ENCODE measurements around the gene CTSL.
"Not testable (repeated sequence)": the region's sequence is repeated elsewhere in the genome, so short reads cannot be mapped to it uniquely, and the experiment has no call there.

The CTSL gene

DNA sequence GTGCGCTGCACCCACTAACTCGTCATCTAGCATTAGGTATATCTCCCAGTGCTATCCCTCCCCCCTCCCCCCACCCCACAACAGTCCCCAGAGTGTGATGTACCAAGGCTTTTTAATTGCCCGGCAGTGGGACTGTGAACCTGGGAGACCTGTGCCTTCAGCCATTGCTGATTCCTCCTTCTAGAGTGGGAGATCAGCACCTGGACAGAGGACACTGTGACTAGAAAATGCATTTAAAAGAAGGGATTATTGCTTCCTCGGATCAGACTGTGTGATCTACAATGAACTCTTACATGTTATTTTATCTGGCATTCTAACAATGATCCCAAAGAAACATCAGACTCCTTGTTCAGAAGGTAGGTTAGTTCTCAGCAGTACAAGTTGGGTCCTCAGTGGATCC lies 25.9 kb downstream of the CTSL start:
- in situ Hi-C loops (cut with MboI; ENCODE audit: low sequenced_read_pairs): no loop called here

DNA sequence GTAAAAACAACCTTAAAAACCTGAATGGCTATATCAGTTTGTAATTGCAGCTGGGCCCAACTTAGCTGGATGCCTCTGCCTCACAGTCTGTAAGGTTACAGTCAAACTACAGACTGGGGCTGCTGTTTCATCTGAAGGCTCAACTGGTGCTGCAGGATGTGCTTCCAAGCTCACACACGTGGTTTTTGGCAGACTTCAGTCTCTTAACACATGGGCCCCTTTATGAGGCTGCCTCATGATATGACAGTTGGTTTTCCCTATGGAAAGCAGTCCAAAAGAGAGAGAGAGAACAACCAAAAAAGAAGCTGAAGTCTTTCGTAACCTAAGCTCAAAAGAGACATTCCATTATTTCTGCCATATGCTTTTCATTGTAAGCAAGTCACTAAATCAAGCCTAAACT lies 27.4 kb downstream of the CTSL start:
- in situ Hi-C loops (cut with MboI; ENCODE audit: low sequenced_read_pairs): no loop called here

DNA sequence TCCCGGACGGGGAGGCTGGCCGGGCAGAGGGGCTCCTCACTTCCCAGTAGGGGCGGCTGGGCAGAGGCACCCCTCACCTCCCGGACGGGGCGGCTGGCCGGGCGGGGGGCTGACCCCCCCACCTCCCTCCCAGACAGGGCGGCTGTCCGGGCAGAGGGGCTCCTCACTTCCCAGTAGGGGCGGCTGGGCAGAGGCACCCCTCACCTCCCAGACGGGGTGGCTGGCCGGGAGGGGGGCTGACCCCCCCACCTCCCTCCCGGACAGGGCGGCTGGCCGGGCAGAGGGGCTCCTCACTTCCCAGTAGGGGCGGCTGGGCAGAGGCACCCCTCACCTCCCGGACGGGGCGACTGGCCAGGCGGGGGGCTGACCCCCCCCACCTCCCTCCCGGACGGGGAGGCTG lies 32.4 kb downstream of the CTSL start:
- in situ Hi-C loops (cut with MboI; ENCODE audit: low sequenced_read_pairs): not testable (repeated sequence)

DNA sequence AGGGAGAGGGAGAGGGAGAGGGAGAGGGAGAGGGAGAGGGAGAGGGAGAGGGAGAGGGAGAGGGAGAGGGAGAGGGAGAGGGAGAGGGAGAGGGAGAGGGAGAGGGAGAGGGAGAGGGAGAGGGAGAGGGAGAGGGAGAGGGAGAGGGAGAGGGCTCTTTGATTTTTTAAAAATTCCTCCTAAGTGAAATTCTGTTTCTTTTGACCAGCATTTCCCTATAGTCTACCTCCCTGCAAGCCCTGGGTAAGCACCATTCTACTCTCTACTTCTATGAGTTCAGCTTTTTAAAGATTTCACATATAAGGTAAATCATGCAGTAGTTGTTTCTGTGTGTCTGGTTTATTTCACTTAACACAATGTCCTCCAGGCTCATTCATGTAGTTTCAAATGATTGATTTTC lies 34.1 kb downstream of the CTSL start:
- in situ Hi-C loops (cut with MboI; ENCODE audit: low sequenced_read_pairs): not testable (repeated sequence)

DNA sequence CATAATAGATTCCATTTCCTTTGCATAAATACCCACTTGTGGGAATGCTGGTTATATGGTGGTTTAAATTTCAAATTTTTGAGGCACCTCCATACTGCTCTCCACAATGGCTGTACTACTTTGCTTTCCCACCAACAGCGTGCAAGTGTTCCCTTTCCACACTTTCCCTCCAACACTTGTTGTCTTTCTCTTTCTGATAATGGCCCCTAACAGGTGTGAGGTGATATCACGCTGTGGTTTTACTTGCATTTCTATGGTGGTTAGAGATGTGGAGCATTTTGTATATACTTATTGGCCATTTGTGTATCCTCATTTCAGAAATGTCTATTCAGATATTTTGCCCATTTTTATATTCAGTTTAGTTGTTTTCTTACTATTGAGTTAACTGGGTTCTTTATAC lies 34.6 kb downstream of the CTSL start:
- in situ Hi-C loops (cut with MboI; ENCODE audit: low sequenced_read_pairs): no loop called here

DNA sequence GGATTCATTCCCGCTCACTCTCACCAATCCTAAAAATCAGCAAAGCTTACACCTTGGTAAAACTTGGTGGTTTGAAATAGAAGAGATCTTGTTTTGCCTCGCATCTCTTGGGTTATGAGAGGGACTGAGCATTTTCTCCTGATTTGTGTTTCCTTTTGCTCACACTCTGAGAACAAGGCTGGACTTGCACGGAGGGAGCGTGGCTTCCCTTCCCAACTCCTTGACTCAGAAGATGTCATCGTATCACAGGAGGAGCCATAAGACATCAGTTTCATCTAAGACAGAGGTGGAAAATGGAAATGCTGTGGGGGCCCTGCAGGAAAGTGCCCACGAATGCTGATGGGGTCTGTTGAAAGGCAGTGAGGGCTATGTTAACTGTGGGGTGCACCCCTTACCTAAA lies 37.4 kb downstream of the CTSL start:
- in situ Hi-C loops (cut with MboI; ENCODE audit: low sequenced_read_pairs): no loop called here

DNA sequence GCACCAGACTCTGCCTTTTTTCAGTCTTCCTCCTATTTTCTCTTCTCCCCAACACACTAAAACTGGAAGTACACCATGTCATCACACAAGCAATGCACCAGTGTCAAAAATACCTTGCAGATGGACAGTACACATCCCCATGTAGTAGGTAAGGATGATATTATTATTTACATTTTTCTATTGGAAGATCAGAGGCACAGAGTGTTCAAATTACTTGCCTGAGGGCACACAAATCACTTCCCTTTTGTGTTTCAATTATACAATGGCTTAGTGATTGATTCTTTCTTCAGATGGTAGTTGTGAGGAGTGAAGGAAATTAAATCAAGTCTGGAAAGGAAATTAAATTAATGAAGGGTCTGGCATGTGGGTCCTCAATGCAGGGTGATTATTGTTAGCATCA lies 39.6 kb downstream of the CTSL start:
- in situ Hi-C loops (cut with MboI; ENCODE audit: low sequenced_read_pairs): no loop called here

DNA sequence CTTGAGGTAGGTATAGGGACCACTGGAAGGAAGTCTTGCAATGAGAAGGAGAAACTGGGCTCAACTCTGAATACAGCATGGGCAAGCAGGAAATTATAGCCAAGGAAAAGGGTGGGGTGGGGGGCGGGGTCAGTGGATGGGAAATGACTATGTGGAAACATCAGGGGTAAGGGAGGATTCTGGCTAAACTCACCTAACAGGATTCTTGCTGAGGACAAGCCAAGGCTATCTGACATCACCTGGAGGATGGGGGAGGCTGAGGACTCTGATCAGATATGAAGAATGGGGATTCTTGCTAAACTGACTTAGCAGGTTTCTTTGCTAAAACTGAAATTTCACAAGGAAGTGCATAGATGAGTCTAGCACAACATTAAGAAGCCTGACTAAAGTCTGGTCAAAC lies 40.8 kb downstream of the CTSL start:
- in situ Hi-C loops (cut with MboI; ENCODE audit: low sequenced_read_pairs): no loop called here

DNA sequence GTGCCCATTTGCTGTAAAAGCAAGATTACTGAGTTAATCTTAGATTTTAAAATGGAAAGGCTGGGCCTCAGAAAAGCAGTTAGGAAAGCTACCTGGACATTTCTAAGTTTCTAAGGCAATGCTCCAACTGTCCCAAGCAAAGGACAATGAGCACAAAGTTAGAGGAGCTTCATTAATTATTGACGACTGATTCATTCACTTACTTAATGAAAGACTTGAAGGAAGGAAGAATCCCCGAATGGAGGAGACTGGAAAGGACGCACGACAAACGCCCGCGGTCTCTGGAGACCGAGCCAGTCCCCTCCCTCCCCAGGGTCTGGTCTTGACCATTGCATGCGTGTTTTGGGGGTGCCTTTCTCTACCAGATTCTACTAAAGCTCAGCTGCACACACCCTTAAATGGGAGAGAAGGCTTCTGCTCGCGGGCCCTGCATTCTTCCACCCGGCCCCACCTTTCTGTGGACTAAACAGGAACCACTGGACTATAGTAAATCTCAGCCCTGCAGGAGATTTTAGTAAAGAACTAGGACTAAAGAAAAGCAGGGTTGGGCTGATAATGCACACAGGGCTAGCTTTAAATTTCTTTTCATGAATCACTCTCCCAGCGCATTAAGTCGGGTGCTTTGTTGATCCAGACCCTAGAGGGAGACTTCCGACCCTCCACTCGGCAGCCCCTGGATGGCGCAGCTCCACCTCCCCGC lies 44.8 kb downstream of the CTSL start:
- in situ Hi-C loops (cut with MboI; ENCODE audit: low sequenced_read_pairs): no loop called here

DNA sequence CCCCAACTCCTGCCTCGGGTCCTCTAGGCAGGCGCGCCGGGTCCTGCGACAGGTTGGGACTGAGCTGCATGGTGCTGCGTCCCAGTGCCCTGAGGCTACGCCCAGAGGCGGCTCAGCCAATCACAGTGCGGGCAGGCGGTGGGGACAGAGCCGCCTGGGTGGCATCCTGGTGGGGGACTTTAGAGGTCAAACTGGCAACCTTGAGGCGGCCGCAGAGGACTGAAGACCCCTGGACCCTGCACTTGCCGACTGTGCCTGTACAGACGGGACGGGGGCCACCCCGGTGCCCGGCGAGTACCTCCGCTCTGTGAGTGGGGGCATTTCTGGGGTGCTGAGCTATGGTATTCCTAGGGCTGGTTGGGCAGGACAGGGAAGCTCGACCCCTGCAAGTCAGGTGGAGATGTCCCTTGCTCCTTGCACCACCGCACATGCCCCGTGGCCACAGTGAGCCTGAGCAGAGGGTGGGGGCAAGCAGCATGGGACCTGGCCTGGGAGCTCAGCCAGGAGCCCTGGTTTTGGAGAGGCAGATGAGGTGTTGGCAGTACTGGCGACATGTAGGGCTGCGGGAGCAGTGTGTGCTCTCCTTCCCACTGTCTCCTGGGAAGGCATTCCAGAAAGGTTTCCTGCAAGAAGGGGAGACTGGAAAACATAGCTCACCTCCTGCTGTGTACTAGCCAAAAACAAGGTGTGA lies 45.5 kb downstream of the CTSL start:
- in situ Hi-C loops (cut with MboI; ENCODE audit: low sequenced_read_pairs): no loop called here

DNA sequence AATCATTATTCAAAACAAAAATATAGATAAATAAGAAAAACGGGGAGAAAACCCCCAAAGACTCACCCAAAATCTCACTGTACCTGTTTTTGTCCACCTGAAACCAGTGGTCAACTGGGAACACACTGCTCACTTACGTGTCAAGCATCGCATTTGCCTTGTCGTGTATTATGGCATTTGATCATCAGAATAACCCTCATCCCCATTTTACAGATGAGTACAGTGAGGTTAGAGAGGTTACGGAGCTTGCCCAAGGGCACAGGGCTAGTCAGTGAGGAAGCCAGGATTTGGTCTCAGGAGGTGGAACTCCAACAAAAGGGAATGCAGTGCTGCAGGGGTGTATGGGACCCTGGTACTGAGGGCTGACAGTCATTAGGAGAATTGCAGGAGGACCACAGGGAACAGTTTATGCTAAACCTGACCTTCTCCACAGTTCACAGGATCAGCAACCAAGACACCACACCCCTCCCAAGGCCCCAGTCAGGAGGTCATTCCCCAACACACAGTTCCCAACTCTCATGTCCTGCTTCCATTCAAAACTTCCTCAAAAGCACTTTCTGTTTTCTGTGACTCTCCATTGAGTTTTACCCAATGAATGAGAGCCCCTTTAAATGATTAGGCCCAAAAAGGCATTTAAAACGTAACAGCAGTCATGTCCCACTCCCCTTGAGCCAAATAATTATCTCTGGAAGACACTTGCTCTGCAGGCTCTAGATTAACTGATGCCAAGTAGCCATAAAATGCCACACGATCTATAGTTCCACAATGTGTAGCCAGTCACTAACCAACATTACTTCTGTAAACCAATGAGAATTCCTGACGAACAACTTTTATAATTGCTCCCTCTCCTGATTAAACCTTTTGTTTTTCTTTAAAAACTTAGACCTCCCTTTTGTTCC lies 50.8 kb downstream of the CTSL start:
- in situ Hi-C loops (cut with MboI; ENCODE audit: low sequenced_read_pairs): no loop called here

DNA sequence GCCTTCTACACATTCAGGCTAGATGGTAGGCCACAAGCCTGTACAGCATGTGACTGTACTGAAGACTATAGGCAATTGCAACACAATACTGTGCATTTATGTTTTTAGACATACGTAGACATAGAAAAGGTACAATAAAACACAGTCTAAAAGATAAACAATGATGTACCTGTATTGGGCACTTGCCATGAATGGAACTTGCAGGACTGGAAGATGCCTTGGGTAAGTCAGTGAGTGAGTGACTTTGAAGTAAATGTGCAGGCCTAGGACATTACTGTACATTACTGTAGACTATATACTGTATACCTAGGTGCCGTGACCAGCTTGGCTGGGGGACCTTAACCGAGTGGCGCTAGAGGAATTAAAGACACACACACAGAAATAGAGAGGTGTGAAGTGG lies 53.1 kb downstream of the CTSL start:
- in situ Hi-C loops (cut with MboI; ENCODE audit: low sequenced_read_pairs): no loop called here
